ENCODE results near the gene ELMOD1.

ELMOD1 gene

DNA sequence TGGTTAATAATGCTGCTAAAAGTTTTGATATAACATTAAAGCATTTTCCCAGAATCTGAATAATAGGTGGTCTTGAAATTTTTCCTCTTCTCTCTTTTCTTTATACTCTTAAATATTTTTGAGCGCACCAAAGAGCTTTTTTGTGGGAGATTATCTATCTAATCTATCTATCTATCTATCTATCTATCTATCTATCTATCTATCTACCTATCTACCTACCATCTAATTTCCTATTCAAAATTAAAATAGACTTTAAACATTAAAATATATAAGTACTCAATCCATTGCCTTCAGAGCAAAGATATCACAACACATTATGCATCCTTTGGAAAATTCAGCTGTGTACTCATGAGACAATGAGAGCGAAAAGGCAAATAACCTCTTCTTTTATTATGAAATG lies 55.8 kb downstream of the ELMOD1 start:
- no peak for DNase-seq (ENCODE audit: low read depth, low spot score)

DNA sequence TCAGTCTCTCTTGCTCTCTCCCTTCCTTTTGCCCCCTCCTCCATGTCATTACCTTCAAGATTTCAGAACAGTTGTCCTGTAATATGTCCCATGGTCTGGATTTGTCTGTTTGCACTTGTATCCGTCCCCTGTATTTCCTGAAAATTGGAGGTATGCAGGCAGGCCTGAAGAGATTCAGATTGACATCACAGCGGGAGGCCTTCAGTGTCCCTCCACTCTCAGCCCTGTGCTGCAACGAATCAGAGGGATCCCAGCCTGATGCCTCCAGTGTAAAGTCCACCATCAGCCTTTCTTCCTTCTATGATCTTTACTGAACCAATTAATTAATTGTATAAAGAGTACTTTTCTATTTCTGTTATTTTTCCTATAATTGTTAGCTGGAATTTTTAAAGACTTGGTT lies 57.3 kb downstream of the ELMOD1 start:
- DNase-seq (ENCODE audit: low read depth, low spot score), result no peak

DNA sequence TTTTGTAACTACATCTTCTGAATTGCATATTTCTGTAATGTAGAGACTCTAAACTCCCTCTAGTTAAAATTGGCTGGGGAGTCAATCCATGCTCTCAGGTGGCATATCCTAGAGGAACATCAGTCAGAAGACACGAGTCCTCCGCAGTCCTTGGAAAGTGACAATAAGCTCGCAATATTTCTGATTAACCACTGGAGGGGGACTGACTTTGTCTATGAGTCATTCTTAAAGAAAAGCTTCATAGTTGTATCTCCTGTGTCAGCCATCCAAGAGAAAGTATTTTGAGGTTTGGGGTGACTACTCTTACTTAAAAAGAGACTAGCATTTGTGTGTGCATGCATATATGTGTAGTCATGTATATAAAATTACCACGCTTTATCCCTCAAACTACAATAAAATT lies 60.7 kb downstream of the ELMOD1 start:
- DNase-seq (ENCODE audit: low read depth, low spot score), result no peak

DNA sequence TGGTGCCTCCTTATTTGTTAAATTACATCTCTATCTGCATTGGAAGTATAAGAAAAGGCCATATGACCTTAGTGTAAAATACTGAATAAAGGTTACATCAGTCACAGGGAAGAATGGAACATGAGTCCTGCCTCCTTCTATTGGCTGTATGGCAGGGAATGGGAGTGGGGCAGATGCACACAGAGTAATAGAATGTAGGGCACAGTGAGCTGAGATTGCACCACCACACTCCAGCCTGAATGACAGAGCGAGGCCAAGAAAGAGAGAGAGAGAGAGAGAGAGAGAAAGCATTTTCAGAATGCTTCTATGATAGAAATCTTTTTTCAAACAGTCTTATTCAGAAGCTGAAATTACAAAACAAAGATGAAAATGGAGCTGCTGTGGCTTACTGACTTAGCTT lies 62.1 kb downstream of the ELMOD1 start:
- DNase-seq (ENCODE audit: low read depth, low spot score), result no peak

DNA sequence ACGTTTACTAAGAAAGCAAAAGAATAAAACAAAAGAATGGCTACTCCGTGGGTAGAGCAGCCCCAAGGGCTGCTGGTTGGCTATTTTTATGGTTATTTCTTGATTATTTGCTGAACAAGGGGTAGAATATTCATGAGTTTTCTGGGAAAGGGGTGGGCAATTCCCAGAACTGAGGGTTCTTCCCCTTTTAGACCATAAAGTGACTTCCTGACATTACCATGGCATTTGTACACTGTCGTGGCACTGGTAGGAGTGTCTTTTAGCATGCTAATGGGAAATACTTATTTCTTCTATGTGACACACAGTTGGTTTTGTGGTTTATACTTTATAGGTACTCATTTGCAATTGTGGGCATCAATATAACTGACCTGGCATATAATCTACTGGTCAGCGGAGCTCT lies 64.7 kb downstream of the ELMOD1 start:
- DNase-seq (ENCODE audit: low read depth, low spot score), result no peak

DNA sequence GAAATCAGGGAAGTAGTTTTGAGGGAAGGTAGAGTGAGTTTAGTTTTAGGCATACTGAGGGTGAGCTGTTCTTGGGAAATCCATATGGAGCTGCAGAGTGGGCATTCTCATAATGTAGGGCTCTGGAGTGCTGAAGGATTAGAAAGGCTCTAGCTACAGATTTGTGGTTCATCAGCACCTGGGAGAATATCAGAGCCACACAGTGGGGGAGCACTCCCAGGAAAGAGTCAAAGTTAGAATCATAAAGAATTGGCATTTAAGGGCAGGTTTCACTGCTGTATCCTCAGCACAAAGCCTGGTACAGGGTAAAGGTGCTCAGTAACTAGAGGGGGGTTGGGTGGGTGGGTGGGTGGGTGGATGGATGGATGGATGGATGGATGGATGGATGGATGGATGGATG lies 68.4 kb downstream of the ELMOD1 start:
- no peak for DNase-seq (ENCODE audit: low read depth, low spot score)

DNA sequence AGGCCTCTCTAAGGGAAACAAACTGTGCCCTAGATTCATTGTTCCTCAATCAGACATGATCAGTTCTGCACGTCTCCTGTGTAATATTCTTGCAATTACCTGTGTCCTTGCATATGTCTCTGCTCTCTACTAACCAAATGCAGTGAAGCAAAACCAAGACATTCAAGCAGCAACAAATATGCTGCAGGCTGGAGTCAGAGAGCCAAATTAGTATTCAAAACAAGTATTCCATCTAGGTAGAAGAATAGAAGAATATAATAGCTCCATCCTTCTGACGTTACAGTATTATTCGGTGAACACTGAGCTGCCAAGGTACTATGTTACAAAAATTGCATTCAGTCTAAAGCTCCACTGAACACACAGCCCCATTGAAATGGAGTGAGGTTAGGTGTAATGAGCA lies 69.1 kb downstream of the ELMOD1 start:
- no peak for DNase-seq (ENCODE audit: low read depth, low spot score)

DNA sequence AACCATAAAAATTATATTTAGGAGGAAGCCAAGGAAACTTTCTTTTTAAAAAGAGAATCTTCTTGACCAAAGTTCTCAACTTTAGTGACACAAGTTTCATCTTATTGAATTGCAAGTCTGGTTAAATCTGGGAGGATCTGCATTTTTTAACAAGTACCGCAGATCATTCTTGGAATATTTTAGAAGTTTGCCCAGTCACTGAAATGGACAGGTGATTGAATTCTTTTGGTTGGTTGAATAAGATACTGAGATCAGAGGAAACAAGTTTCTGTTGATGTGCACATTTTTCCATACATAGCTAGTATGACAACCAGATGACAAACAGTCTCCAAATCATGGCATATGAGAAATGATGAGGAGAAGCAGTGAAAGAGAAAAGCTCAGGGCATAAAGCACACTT lies 70.7 kb downstream of the ELMOD1 start:
- DNase-seq (ENCODE audit: low read depth, low spot score), result no peak

DNA sequence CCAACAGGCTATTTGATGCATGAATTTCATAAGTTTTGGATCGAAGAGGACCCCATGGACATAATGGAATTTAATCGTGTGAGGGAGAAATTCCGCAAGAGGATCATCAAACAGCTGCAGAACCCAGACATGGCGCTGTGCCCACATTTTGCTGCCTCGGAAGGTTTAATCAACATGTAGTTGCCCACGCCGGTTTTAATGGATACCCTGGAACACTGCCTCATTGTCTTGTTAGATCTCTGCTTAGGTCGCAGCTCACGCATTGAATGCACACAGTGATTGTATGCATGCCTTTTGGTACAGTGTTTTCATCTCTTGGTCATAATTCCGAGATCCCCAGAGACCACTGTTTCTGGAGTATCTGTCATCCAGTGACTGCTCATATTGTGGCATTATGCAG lies 74.1 kb downstream of the ELMOD1 start:
- no peak for DNase-seq (ENCODE audit: low read depth, low spot score)

DNA sequence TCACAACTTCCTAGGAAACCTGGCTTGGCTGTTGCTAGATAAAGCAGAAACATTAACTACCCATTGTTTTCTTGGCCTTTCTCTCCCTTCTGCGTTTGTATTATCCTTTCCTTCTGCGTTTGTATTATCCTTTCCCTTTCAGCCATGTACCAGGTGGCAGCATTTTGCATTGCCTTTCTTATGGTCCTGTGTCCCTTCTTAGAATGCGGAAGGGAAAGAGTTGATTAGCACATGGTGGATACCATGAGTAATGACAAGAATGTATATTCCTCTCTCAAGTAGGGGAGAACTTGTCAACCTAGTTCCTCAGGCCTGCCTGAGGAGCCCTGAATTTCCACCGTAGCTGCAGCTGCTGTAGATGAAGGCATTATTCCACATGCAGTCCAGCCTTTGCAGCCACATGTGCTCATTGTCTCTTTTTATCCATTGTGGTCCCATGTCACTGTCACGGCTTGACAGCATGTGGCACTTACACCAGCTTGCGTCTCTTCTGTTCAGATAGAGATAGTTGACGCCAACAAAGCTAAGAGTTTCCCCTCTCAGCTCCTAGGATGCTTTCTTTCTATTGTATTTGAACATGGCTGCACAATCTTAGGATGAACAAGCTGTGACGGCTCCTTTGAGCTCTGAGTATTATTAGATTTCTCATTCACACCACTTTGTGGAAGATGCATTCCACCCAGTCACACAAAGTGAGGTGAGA lies 76.1 kb downstream of the ELMOD1 start:
- no peak for DNase-seq (ENCODE audit: low read depth, low spot score)

DNA sequence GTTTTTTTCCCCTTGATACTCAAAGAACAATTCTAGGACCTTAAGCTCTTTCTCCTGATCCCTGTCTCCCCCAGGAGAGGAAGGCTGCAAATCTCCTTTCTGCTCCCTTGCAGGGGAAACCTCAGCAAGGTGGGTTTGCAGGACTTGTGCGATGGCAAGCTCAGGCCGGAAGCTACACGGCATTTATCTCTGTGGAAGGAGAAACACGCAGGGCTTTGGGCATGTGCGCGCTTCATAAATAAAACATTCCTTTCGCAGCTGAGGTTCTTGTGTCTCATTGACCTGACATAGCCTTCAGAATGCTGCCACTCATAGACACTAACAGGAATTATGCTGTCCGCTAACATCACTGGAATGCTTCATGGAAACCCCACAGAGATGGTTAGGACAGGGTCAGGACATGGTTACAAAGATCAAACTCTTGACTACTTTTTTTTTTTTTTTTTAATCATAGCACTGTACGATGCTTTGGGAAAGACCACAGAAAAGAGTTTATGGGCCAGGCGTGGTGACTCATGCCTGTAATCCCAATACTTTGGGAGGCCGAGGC lies 78.3 kb downstream of the ELMOD1 start:
- no peak for DNase-seq (ENCODE audit: low read depth, low spot score)

DNA sequence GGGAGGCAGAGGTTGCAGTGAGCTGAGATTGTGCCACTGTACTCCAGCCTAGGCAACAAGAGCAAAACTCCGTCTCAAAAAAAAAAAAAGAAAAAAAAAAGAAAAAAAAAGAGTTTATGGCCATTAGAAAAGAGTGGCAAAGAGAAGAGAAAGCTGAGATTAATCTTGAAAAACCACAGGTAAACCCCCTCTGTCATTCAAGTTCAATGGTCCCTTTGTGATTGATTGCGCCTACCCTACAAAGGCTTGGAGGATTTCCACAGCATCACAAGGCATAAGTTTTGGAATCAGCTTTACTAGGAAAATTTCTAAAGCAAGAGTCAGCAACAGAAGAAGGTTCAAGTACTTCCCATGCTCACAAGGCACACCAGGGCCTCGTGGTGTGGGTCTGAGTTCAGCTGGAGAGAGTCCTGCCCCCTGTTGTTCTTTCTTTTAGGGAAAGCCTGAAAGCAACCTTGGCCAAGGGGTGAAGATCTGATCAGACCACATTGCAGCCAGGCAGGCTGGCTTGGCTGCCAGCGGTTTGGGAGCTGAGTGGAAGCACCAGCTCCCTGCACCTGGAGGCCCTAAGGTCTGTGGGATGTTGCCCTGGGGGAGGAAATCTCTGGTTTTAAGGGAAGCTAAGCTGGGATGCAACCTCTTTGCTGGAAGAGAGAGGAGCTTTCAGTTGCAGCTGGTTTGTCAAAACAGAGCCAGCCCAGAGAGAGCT lies 79.1 kb downstream of the ELMOD1 start:
- DNase-seq (ENCODE audit: low read depth, low spot score), result no peak

DNA sequence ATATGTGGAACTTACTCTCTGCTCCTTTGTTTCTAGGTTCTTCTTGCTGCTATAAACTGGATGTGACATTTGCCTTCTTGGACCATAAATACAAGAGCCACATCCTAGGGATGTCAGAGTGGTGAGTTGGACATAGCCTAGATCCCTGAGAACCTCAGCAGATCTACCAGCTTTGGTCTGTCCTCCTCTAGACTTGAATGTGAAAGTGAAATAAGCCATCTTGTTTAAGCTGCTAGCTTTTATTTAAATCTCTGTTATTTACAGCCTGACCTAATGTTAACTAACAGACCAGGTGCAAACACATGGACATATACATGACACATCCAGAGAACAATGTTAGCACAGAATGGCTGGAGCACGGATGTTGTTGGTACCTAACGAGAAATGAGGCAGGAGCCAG lies 85.0 kb downstream of the ELMOD1 start:
- no peak for DNase-seq (ENCODE audit: low read depth, low spot score)

DNA sequence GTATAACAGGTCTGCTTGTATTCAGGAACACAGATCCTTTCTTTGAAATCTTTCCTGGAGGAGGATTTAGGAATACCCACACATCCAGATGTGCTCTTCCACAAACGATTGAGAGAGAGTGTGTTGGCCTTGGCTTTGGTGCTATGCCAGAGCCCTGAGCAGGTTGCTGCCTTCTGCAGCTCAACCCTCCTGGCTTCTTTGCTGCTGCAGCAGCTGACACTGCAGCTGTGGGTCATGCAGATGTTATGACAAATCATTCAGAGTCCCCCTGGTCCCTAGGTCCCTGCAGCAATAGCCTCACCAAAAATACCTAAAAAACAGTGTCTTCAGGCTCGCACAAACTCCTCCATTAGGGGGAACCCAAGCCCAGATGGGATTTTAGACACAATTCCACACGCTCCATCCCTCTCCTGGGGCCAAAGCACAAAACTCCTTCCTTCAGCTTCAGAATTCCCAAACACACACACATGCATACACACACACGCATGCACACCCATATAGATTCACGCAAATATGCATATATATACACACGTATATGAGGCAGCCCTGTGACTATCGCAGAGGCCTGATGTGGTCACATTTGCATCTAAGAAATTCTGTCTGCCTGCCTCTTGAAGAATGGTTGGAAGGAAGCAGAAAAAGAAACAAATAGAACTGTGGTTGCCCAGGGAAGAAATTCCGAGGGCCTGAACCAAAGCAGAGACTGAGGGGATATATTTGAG lies 85.5 kb downstream of the ELMOD1 start:
- DNase-seq (ENCODE audit: low read depth, low spot score), result no peak

DNA sequence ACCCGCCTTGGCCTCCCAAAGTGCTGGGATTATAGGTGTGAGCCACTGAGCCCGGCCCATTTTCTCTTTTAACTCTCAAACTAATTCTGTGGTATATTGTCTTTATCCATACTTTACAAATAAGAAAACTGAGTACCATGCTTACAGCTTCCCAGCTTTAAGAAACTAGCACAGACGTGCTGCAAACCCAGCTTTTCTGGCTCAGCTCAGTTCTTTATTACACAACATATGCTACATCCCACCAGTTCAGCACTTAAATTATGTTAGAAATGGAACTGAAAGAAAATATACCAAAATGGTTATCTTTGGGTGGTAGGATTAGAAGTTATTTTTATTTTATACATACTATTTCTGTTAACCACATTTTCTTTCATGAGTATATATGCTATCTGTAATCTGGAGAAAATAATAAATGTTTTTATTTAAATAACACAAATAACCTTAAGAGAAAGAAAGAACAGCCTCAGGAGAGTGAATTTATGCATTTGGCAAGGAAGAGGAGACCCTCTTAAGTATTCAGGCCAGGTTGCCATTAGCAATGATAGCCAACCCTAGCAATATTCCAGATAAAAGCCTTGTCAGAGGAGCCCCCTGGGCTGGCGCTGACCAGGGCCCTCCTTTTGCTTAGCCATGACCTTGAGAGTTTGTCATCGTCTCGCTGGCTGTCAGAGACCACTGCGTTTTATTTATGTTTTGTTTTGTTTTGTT lies 87.1 kb downstream of the ELMOD1 start:
- DNase-seq (ENCODE audit: low read depth, low spot score), result no peak

DNA sequence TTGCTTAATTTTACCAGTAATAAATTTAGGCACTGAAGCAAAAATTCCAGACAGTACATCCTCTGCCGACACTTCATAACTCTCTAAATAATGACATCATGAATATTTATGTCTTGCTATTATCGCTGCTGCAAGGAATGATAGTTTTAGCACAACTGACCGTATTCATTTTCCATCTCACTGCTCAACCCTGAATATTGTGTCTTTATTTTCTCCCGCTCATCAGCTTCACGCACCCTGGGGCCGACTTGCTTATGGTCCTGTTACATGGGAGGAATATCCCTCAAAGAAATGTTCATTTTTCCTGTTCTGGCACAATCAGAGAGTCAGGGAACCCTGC lies 87.7 kb downstream of the ELMOD1 start:
- DNase-seq (ENCODE audit: low read depth, low spot score), result no peak

DNA sequence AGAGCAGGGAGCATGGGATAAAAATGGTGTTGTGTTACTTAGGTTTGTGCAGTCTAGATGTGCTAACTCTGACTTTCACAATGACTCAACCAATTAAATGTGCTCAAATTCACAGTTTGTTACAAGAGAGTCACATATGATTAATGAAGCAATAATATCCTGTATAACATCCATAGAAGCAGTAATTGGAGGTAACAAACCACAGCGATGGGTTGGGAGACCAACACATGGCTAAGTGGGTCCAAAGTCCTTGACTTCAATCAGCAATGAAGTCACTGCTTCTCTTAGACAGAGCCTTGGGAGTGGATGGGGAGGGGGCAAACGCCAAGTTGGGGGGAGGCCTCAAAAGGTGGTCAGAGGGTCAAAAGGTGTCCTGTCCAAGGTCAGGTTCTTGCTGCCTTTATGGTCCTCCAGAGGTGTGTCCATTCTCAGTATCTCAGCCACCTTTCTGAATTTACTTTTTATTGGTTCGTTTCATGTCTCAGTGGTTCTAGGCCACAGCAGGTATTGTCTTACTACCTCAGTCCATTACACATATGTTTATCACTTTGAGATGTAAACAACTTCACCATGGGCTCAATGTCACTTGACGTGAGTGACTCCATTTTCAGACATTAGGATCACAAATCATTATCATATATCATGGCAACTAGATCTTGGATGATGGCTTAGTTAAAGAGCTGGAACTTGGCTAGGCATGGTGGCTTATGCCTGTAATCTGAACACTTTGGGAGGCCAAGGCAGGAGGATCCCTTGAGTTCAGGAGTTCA lies 88.5 kb downstream of the ELMOD1 start:
- DNase-seq (ENCODE audit: low read depth, low spot score), result no peak

DNA sequence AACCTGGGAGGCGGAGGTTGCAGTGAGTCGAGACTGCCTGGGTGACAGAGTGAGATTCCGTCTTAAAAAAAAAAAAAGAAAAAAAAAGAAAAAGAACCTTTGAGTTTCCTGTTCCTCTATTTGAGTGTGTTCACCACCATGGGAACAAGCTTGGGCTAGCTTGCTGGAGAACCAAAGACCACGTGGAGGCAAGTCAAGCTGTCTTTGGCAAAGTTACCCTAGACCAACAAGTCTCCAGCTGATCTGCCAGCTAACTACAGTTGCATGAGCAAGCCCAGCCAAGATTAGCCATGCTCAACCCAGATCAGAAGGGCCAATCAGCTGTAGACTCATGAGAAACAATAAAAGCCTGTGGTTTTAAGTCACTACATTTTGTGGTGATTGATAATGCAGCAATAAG lies 91.2 kb downstream of the ELMOD1 start:
- DNase-seq (ENCODE audit: low read depth, low spot score), result no peak

DNA sequence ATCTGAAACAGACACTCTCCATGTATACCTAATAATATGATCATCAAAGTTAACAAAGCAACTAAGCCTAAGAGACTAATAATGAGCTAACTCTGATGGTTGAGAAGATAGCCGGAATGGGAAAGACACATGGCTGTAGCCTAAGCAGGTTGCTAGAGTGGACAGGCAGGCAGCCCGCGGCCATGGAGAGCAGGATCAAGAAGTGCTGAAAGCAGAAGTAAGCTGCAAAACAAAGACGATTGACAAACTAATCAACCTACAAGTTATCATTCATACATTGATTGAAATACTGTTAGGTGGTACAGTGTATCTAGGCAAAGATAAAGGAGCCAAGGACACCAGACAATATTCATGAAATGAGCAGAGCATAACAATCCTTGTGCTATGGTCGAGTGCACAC lies 91.6 kb downstream of the ELMOD1 start:
- DNase-seq (ENCODE audit: low read depth, low spot score), result no peak

DNA sequence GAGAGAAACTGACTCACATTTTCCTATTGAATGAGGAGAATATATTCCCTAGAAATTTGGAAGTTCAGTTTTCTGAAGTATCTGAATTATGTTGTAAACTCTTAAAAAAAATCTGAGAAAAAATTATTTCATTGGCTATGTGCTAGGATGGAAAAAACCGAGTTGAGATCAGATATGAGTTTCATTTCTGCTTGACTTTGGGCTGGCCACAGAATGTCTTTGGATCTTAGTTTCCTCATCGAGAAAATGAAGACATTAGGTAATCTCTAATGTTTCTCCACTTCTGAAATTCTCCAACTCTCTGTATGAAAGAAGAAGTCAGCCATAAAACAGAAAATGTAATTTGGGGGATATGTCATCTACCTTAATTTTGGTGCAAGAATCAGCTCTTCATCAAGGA lies 92.1 kb downstream of the ELMOD1 start:
- DNase-seq (ENCODE audit: low read depth, low spot score), result no peak

DNA sequence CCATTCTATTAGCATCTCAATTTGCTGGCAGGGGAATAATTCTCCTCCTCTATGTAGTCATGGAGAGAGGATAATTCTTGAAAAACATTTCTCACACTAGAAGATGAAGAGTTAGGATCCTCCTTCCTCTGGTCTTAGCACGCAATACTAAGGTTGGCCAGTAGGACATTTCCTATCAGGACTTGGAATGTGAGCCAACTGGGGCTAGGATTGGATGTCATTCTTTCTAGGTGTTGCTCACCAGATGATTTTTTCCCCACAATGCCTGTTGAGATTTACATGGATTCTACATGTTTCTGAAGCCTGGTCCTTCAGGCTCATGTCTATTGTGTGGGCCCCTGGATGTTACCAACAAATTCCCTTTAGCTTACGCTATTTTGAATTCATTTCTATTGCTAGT lies 92.9 kb downstream of the ELMOD1 start:
- DNase-seq (ENCODE audit: low read depth, low spot score), result no peak
